Measurements from ENCODE around the gene CCNL2.

Gene CCNL2

GRCh38 chr1:1434824-1435105, 35.6 kb upstream of the CCNL2 start:
- Histone ChIP-seq H4K20me1 (ENCODE audit: insufficient read depth) (no peaks in the 10 kb centered on the region), H3K27ac (no peak overlapping the region), H3K9ac (no peak overlapping the region), H3K27me3 (ENCODE audit: insufficient read depth, low read depth) (peaks cover 63% of the 10 kb centered on the region), H2AFZ (ENCODE audit: low read depth) (no peak overlapping the region), H3K4me2 (no peak overlapping the region), H3K4me1 (ENCODE audit: low read depth, poor library complexity, severe bottlenecking) (no peaks in the 10 kb centered on the region), H3K4me3 (IDR thresholded peaks at IDR 0.05; ENCODE audit: insufficient read depth, low read depth, low read length) (no peak overlapping the region), H3K36me3 (ENCODE audit: insufficient read depth) (no peaks in the 10 kb centered on the region), H3K79me2 (ENCODE audit: insufficient read depth, low read depth) (no peaks in the 10 kb centered on the region)
- TF ChIP-seq, protein P1, sequence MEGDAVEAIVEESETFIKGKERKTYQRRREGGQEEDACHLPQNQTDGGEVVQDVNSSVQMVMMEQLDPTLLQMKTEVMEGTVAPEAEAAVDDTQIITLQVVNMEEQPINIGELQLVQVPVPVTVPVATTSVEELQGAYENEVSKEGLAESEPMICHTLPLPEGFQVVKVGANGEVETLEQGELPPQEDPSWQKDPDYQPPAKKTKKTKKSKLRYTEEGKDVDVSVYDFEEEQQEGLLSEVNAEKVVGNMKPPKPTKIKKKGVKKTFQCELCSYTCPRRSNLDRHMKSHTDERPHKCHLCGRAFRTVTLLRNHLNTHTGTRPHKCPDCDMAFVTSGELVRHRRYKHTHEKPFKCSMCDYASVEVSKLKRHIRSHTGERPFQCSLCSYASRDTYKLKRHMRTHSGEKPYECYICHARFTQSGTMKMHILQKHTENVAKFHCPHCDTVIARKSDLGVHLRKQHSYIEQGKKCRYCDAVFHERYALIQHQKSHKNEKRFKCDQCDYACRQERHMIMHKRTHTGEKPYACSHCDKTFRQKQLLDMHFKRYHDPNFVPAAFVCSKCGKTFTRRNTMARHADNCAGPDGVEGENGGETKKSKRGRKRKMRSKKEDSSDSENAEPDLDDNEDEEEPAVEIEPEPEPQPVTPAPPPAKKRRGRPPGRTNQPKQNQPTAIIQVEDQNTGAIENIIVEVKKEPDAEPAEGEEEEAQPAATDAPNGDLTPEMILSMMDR (conservative IDR thresholded peaks at IDR 0.05; ENCODE audit: low read depth, low read length), result no peak

DNA sequence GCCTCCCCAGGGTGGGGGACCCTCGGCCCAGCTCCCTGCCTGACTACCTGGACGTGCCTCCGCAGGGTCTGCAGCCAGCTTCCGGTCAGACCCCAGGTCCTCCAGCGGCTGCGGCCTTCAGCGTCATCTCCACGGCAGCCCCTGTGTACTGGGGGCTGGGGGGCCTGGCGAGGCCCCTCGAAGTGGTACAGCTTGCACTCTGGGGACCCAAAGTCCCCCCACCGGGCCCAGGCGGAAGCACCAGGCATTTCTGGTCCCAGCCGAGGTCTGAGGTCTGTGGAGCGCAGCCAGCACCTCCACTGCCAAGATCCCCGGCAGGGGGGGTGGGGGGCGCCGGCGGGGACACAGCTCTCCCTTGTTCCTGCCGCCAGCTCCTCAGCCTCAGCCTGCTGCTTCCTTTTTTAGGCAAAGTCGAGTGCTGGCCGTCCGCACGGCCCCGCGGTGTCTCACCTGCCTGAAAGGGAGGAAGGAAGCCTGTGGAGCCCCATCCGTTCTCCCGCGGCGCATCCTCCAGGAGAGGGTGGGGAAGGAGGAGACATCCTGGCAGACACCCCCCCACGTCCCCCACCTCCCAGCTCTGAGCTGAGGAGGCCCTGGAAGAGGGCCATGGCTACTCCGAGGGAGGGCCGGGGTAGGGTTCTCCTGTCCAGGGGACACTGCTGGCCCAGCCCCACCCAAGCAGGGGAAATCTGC, 35.1 kb upstream of the CCNL2 start:
- Histone ChIP-seq H3K36me3 (ENCODE audit: insufficient read depth) (no peaks in the 10 kb centered on the region), H4K20me1 (ENCODE audit: insufficient read depth) (no peaks in the 10 kb centered on the region), H3K4me2 (no peak overlapping the region), H3K4me1 (ENCODE audit: low read depth, poor library complexity, severe bottlenecking) (no peaks in the 10 kb centered on the region), H3K79me2 (ENCODE audit: insufficient read depth, low read depth) (no peaks in the 10 kb centered on the region), H3K27me3 (ENCODE audit: insufficient read depth, low read depth) (peaks cover 68% of the 10 kb centered on the region), H3K4me3 (IDR thresholded peaks at IDR 0.05; ENCODE audit: insufficient read depth, low read depth, low read length) (no peak overlapping the region), H3K9ac (no peak overlapping the region), H3K27ac (no peak overlapping the region), H2AFZ (ENCODE audit: low read depth) (no peak overlapping the region)
- TF ChIP-seq, protein P1 (conservative IDR thresholded peaks at IDR 0.05; ENCODE audit: low read depth, low read length), result no peak

- no peaks in the 10 kb centered on the region for H3K4me1 ChIP-seq (ENCODE audit: low read depth, poor library complexity, severe bottlenecking)
- H2AFZ ChIP-seq (ENCODE audit: low read depth), result no peak overlapping the region
- H3K4me3 ChIP-seq (IDR thresholded peaks at IDR 0.05; ENCODE audit: insufficient read depth, low read depth, low read length), result no peak overlapping the region
Observed at GRCh38 chr1:1433804-1434130, 34.6 kb upstream of the CCNL2 start.

GRCh38 chr1:1432951-1433803, 34.0 kb upstream of the CCNL2 start:
- H4K20me1 ChIP-seq (ENCODE audit: insufficient read depth), result no peaks in the 10 kb centered on the region
- TF ChIP-seq, protein P1 (conservative IDR thresholded peaks at IDR 0.05; ENCODE audit: low read depth, low read length), result no peak
- H3K36me3 ChIP-seq (ENCODE audit: insufficient read depth), result no peaks in the 10 kb centered on the region
- H3K9ac ChIP-seq, result no peak overlapping the region
- H3K4me3 ChIP-seq (IDR thresholded peaks at IDR 0.05; ENCODE audit: insufficient read depth, low read depth, low read length), result no peak overlapping the region
- no peak overlapping the region for H3K27ac ChIP-seq
- H3K4me1 ChIP-seq (ENCODE audit: low read depth, poor library complexity, severe bottlenecking), result no peaks in the 10 kb centered on the region
- H3K4me2 ChIP-seq, result no peak overlapping the region
- H3K27me3 ChIP-seq (ENCODE audit: insufficient read depth, low read depth), result peaks cover 78% of the 10 kb centered on the region
- H2AFZ ChIP-seq (ENCODE audit: low read depth), result no peak overlapping the region
- no peaks in the 10 kb centered on the region for H3K79me2 ChIP-seq (ENCODE audit: insufficient read depth, low read depth)

More at GRCh38 chr1:1433804-1434130, 34.6 kb upstream of the CCNL2 start:
- TF ChIP-seq, protein P1 (conservative IDR thresholded peaks at IDR 0.05; ENCODE audit: low read depth, low read length), result no peak
- no peaks in the 10 kb centered on the region for H3K79me2 ChIP-seq (ENCODE audit: insufficient read depth, low read depth)
- H4K20me1 ChIP-seq (ENCODE audit: insufficient read depth), result no peaks in the 10 kb centered on the region
- no peaks in the 10 kb centered on the region for H3K36me3 ChIP-seq (ENCODE audit: insufficient read depth)
- H3K27ac ChIP-seq, result no peak overlapping the region
- H3K27me3 ChIP-seq (ENCODE audit: insufficient read depth, low read depth), result peaks cover 73% of the 10 kb centered on the region
- H3K9ac ChIP-seq, result no peak overlapping the region
- H3K4me2 ChIP-seq, result no peak overlapping the region

Data from KMS-11 (cell line).